Dendritic cell treated with granulocyte-macrophage colony-stimulating factor and Interleukin-4, amounts not matched to agents 40 ng/mL and 50 ng/mL, for 4 days (primary cell): ENCODE measurements around the gene NCSTN.
A peak's percentile ranks its signal among the peaks of the same experiment; 100 is the strongest.
"Not testable (repeated sequence)": the region's sequence is repeated elsewhere in the genome, so short reads cannot be mapped to it uniquely, and the experiment has no call there.

Experiments
- H3K27ac Mint-ChIP-seq: one replicate; pipeline ENCODE4 v1.8.0; 2022; ENCODE audit warnings: mild to moderate bottlenecking, mixed read lengths
- H3K27me3 Mint-ChIP-seq: one replicate; pipeline ENCODE4 v1.8.0; 2022; ENCODE audit warnings: mild to moderate bottlenecking, mixed read lengths
- H3K36me3 Mint-ChIP-seq: one replicate; pipeline ENCODE4 v1.8.0; 2022; ENCODE audit warnings: low read depth, mixed read lengths
- H3K4me1 Mint-ChIP-seq: one replicate; pipeline ENCODE4 v1.8.0; 2022; ENCODE audit warnings: low read depth, mixed read lengths
- H3K4me3 Mint-ChIP-seq: one replicate; pipeline ENCODE4 v1.8.0; 2022; ENCODE audit warnings: mild to moderate bottlenecking, moderate library complexity, mixed read lengths
- H3K9me3 Mint-ChIP-seq: one replicate; pipeline ENCODE4 v1.8.0; 2022; ENCODE audit warnings: mixed read lengths
- intact Hi-C: fragments of 100-400 bp; cut with micrococcal nuclease; formaldehyde crosslinking; loops from one replicate; pipeline ENCODE4 v1.15.0; 2022

NCSTN gene

GRCh38 chr1:160369087-160369486 is 25.9 kb downstream of the NCSTN start:
- Mint-ChIP-seq H3K9me3 (no peaks in the 10 kb centered on the region), H3K4me3 (no peak overlapping the region), H3K4me1 (peaks cover 75% of the 10 kb centered on the region), H3K27me3 (peaks cover 3% of the 10 kb centered on the region), H3K36me3 (no peaks in the 10 kb centered on the region), H3K27ac (no peak overlapping the region)
- intact Hi-C loops, result no loop called here

GRCh38 chr1:160370561-160371345 is 27.6 kb downstream of the NCSTN start:
- Mint-ChIP-seq H3K27me3 (peaks cover 3% of the 10 kb centered on the region), H3K4me1 (peaks cover 83% of the 10 kb centered on the region), H3K27ac (peak overlapping the region; percentile 81), H3K4me3 (no peak overlapping the region), H3K9me3 (no peaks in the 10 kb centered on the region), H3K36me3 (no peaks in the 10 kb centered on the region)
- intact Hi-C loops, result loop anchor here (10.0 kb wide), 1 partner anchor 46 kb away; no protein-coding TSS in a partner anchor

GRCh38 chr1:160371346-160371631 is 28.1 kb downstream of the NCSTN start:
- H3K27me3 Mint-ChIP-seq, result peaks cover 3% of the 10 kb centered on the region
- no peaks in the 10 kb centered on the region for H3K36me3 Mint-ChIP-seq
- H3K4me3 Mint-ChIP-seq, result no peak overlapping the region
- H3K4me1 Mint-ChIP-seq, result peaks cover 83% of the 10 kb centered on the region
- H3K9me3 Mint-ChIP-seq, result no peaks in the 10 kb centered on the region
- intact Hi-C loops, result loop anchor here (10.0 kb wide), 1 partner anchor 46 kb away; no protein-coding TSS in a partner anchor
- H3K27ac Mint-ChIP-seq, result peak overlapping the region; percentile 81

- intact Hi-C loops, result loop anchor here (10.0 kb wide), 1 partner anchor 47 kb away; no protein-coding TSS in a partner anchor
- Mint-ChIP-seq H3K4me1 (peaks cover 87% of the 10 kb centered on the region), H3K27me3 (peaks cover 3% of the 10 kb centered on the region), H3K36me3 (no peaks in the 10 kb centered on the region), H3K4me3 (peak overlapping the region; percentile 7), H3K27ac (peak overlapping the region; percentile 81), H3K9me3 (no peaks in the 10 kb centered on the region)
Observed at GRCh38 chr1:160371756-160372155, 28.6 kb downstream of the NCSTN start.

- intact Hi-C loops, result loop anchor here (2.0 to 10.0 kb wide), 2 partner anchors 27 to 49 kb away; no protein-coding TSS in a partner anchor
- Mint-ChIP-seq H3K27me3 (no peaks in the 10 kb centered on the region), H3K27ac (no peak overlapping the region)
Observed at GRCh38 chr1:160373696-160374095, 30.5 kb downstream of the NCSTN start.

GRCh38 chr1:160374306-160375110 is 31.3 kb downstream of the NCSTN start:
- Mint-ChIP-seq H3K27me3 (no peaks in the 10 kb centered on the region), H3K36me3 (no peaks in the 10 kb centered on the region), H3K9me3 (no peaks in the 10 kb centered on the region), H3K27ac (peak overlapping the region; percentile 83), H3K4me3 (no peak overlapping the region), H3K4me1 (peaks cover 83% of the 10 kb centered on the region)
- intact Hi-C loops, result loop anchor here (2.0 to 10.0 kb wide), 4 partner anchors 28 to 272 kb away; no protein-coding TSS in a partner anchor

More at GRCh38 chr1:160373696-160374095, 30.5 kb downstream of the NCSTN start:
- Mint-ChIP-seq H3K36me3 (no peaks in the 10 kb centered on the region), H3K4me3 (no peak overlapping the region), H3K9me3 (no peaks in the 10 kb centered on the region), H3K4me1 (peaks cover 76% of the 10 kb centered on the region)

- Mint-ChIP-seq H3K27ac (peak overlapping the region; percentile 83), H3K4me1 (peaks cover 73% of the 10 kb centered on the region), H3K4me3 (peak overlapping the region; percentile 58), H3K36me3 (no peaks in the 10 kb centered on the region), H3K27me3 (peaks cover 1% of the 10 kb centered on the region), H3K9me3 (no peaks in the 10 kb centered on the region)
- intact Hi-C loops, result loop anchor here (1.0 to 10.0 kb wide), 6 partner anchors 21 to 274 kb away; no protein-coding TSS in a partner anchor
Observed at GRCh38 chr1:160375788-160376524, 32.8 kb downstream of the NCSTN start.

- intact Hi-C loops, result loop anchor here (1.0 to 10.0 kb wide), 5 partner anchors 22 to 274 kb away; no protein-coding TSS in a partner anchor
- Mint-ChIP-seq H3K4me1 (peaks cover 66% of the 10 kb centered on the region), H3K36me3 (no peaks in the 10 kb centered on the region), H3K27ac (peak overlapping the region; percentile 83), H3K27me3 (peaks cover 1% of the 10 kb centered on the region), H3K4me3 (no peak overlapping the region), H3K9me3 (no peaks in the 10 kb centered on the region)
Observed at GRCh38 chr1:160376525-160377131, 33.4 kb downstream of the NCSTN start.

GRCh38 chr1:160377585-160378206 is 34.5 kb downstream of the NCSTN start:
- H3K36me3 Mint-ChIP-seq, result no peaks in the 10 kb centered on the region
- H3K4me3 Mint-ChIP-seq, result no peak overlapping the region
- intact Hi-C loops, result loop anchor here (2.0 to 10.0 kb wide), 4 partner anchors 23 to 275 kb away; no protein-coding TSS in a partner anchor
- H3K27me3 Mint-ChIP-seq, result peaks cover 1% of the 10 kb centered on the region
- H3K9me3 Mint-ChIP-seq, result no peaks in the 10 kb centered on the region
- H3K4me1 Mint-ChIP-seq, result peaks cover 55% of the 10 kb centered on the region
- H3K27ac Mint-ChIP-seq, result no peak overlapping the region

- H3K4me1 Mint-ChIP-seq, H3K27ac Mint-ChIP-seq, H3K9me3 Mint-ChIP-seq, H3K36me3 Mint-ChIP-seq, intact Hi-C loops, H3K4me3 Mint-ChIP-seq: not testable (repeated sequence)
- peaks cover 12% of the 10 kb centered on the region for H3K27me3 Mint-ChIP-seq
Observed at GRCh38 chr1:160384812-160385211, 41.6 kb downstream of the NCSTN start.

- H3K36me3 Mint-ChIP-seq, H3K9me3 Mint-ChIP-seq, intact Hi-C loops, H3K4me3 Mint-ChIP-seq, H3K4me1 Mint-ChIP-seq, H3K27ac Mint-ChIP-seq: not testable (repeated sequence)
- peaks cover 20% of the 10 kb centered on the region for H3K27me3 Mint-ChIP-seq
Observed at GRCh38 chr1:160388406-160388805, 45.2 kb downstream of the NCSTN start.

GRCh38 chr1:160394673-160395072 is 51.5 kb downstream of the NCSTN start:
- no peak overlapping the region for H3K4me3 Mint-ChIP-seq
- no peaks in the 10 kb centered on the region for H3K36me3 Mint-ChIP-seq
- no peak overlapping the region for H3K27ac Mint-ChIP-seq
- H3K27me3 Mint-ChIP-seq, result peaks cover 19% of the 10 kb centered on the region
- peaks cover 8% of the 10 kb centered on the region for H3K4me1 Mint-ChIP-seq
- intact Hi-C loops, result no loop called here
- no peaks in the 10 kb centered on the region for H3K9me3 Mint-ChIP-seq

GRCh38 chr1:160397651-160398050 is 54.5 kb downstream of the NCSTN start:
- Mint-ChIP-seq H3K27me3 (peaks cover 37% of the 10 kb centered on the region), H3K9me3 (no peaks in the 10 kb centered on the region), H3K4me3 (no peak overlapping the region), H3K4me1 (peaks cover 29% of the 10 kb centered on the region), H3K36me3 (no peaks in the 10 kb centered on the region), H3K27ac (no peak overlapping the region)
- intact Hi-C loops, result no loop called here
